ENCODE measurements around the gene CLCN6.
A peak's percentile ranks its signal among the peaks of the same experiment; 100 is the strongest.

CLCN6 gene

GRCh38 chr1:11855430-11855829 is 49.4 kb downstream of the CLCN6 start:
- no peak for DNase-seq (ENCODE audit: low spot score)

GRCh38 chr1:11856698-11857097 is 50.7 kb downstream of the CLCN6 start:
- no peak for DNase-seq (ENCODE audit: low spot score)

DNA sequence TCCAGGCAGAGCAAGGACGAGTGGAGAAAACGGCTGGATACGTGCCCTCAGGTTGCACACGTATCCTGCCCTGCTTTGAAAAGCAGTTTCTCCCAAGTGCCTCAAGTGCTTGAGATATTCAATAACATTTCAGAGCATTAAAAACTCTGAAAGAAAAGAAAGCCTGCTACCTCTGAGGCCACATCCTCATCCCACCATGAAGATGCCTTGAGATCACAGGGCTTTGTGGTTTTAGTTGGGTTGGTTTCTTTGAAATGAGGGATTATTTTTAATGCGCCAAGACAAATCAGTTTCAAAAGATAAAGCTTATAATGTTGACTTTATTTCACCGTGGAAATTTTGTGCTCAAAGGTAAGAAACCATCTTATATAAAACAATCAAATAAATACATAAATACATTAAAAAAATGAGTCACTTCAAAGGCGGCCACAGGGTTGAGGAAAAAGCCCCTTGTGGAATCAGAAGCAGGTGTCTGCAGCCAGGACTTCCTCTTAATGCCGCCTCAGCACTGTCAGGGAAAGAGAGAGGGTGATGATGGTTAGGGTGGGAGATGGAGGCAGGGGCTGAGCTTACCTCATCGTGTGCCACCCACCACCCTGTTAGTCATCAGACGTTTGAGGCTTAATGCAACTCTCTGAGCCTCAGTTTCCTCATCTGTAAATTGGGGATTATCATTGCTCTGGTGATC is 51.3 kb downstream of the CLCN6 start:
- no peak for DNase-seq (ENCODE audit: low spot score)

GRCh38 chr1:11858158-11858557 is 52.2 kb downstream of the CLCN6 start:
- no peak for DNase-seq (ENCODE audit: low spot score)

GRCh38 chr1:11858613-11858967 is 52.6 kb downstream of the CLCN6 start, which contains the start of gene NPPB:
NPPB (minus strand) TSS chr1:11858945; CDS start chr1:11858833, 112 bp downstream.
- DNase-seq (ENCODE audit: low spot score): no peak

- DNase-seq (ENCODE audit: low spot score): peak; percentile 78
These were observed 53.2 kb downstream of the CLCN6 start for GRCh38 chr1:11858968-11859871.

DNA sequence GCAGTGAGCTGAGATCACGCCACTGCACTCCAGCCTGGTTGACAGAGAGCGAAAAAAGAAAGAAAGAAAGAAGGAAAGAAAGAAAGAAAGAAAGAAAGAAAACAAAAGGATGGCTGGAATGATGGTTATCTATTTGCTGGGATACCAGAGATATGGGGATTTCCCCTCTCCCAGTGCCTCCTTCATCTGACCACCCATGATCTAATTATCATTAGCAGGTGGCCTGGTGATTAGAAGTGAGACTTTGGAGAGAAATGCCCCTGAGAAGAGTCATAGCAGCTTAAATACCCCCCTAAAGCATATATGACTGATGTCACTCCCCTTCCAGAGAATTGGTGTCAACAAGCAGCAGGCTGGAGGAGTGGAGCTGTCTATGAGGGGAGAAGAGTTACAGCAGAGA is 54.1 kb downstream of the CLCN6 start:
- no peak for DNase-seq (ENCODE audit: low spot score)

DNA sequence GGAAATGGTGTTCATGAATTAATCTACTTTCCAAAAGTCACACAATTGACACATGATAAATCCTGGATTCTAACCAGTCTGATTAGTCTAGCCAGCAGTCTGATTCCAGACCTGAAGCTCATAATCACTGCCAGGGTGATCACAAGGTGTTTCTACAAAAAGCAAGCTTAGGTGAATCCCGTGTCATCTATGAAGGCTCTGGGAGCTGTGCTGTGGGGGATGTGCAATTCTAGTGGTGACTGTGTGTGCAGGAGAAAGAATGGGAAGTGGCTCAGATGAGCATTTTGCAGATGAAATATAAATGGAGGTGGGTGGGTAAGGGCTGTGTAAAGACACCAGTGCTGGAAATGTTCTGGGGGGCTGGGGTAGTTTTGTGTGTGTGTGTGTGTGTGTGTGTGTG is 54.6 kb downstream of the CLCN6 start:
- DNase-seq (ENCODE audit: low spot score): no peak

GRCh38 chr1:11862890-11863289 is 56.9 kb downstream of the CLCN6 start:
- DNase-seq (ENCODE audit: low spot score): peak; percentile 27

DNA sequence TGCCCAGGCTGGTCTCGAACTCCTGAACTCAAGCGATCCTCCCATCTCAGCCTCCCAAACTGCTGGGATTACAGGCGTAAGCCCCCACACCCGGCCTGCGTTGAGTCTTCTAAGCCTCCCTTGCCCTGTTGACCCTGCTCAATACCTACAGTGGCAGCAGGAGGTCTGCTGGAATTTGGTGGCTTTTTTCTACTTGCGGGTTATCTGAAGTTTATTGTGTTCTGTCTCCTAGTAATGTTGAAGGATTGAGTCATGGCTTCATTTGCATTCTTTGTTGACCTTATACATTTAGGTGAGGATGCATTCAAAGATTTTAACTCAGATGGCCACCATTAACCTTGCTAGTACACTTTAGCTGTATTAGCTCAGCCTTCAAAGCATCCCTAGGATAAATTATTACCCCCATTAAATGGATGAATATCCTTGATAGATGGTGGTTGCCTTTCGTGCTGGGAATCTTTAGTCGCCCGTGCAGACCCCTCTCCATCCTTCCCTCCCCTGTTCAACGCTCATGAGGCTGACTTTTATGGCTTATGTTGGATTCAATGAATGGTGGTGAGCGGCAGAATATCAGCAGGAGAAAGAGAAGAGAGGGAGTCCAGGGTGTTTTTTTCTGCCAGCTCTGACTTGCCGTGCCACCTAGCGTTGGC is 62.5 kb downstream of the CLCN6 start:
- DNase-seq (ENCODE audit: low spot score): no peak

- DNase-seq (ENCODE audit: low spot score): no peak
These were observed 63.1 kb downstream of the CLCN6 start for GRCh38 chr1:11869104-11869503.

DNA sequence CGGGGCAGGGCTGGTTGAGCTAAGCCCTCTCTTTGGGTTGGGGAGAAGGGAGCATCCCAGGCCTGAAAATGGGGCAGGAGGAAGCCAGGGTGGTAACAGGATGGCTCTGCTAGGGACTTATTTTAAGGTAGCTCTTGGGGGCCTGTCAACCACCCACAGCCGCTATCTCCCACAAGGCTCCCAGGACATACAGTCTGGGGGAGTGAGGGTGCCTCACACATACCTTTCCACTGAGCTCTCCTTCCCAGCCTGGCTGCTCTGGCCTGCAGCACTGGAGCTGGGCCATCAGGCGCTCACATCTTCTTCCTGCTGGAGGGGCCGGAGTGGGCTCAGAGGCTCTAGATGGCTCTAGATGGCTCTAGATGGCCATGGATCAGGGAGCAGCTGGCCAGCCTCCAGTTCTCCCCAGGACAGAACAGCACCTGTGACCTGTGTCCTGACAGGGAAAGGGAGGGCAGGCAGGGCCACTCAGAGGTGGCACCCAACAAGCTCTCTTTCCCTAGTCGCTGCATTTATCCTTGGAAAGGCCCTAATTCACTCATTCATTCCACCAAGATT is 63.7 kb downstream of the CLCN6 start:
- no peak for DNase-seq (ENCODE audit: low spot score)

- DNase-seq (ENCODE audit: low spot score): no peak
These were observed 66.6 kb downstream of the CLCN6 start for GRCh38 chr1:11872545-11872944.

GRCh38 chr1:11873395-11874257 is 67.6 kb downstream of the CLCN6 start:
- no peak for DNase-seq (ENCODE audit: low spot score)

DNA sequence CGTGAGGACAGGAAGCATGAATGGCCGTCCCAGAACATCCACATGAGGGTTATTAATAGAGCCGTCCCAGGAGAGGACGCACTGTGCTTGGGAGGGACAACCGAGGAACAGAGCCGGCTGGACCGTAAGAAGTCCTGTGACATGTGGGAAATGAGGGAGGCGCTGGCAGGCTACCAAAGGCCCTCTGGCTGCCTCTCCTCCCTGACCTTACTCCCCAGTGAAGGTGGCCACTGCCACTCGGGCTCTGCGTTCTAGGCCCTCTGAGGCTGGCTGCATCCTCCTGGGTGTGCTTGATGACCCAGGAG is 68.2 kb downstream of the CLCN6 start:
- no peak for DNase-seq (ENCODE audit: low spot score)

DNA sequence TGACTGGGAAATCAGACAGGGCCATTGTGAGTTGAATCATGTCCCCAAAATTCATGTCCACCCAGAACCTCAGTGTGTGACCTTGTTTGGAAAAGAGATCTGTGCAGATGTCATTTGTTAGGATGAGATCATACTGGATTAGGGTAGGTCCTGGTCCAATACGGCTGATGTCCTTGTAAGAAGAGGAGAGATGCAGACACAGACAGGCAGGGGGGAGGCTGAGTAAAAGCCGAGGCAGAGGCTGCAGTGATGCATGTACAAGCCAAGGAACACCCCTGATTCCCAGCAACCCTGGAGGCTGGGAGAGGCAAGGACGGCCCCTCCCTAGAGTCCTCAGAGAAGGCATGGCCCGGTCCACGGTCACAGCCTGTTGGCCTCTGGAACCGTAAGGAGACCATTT is 68.6 kb downstream of the CLCN6 start:
- DNase-seq (ENCODE audit: low spot score): no peak

- DNase-seq (ENCODE audit: low spot score): no peak
These were observed 69.1 kb downstream of the CLCN6 start for GRCh38 chr1:11875094-11875493.

DNA sequence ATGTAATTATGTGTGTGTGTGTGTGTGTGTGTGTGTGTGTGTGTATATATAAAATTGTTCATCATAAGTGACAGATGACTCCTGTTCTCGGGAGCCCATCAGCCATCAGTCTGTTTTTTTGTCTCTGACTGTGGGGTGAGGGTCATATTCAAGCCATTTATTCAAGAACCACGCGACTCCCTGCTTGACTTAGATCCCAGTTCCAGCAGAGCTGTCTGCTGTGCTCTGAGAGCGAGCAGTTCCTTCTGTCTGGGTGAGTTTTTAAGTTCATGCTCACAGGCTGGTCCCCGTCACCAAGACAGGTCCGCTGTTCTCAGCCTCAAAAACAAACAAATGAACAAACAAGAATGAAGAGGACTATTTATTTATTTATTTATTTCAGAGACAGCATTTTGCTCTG is 71.1 kb downstream of the CLCN6 start:
- no peak for DNase-seq (ENCODE audit: low spot score)

- no peak for DNase-seq (ENCODE audit: low spot score)
These were observed 72.3 kb downstream of the CLCN6 start for GRCh38 chr1:11878081-11878890.

DNA sequence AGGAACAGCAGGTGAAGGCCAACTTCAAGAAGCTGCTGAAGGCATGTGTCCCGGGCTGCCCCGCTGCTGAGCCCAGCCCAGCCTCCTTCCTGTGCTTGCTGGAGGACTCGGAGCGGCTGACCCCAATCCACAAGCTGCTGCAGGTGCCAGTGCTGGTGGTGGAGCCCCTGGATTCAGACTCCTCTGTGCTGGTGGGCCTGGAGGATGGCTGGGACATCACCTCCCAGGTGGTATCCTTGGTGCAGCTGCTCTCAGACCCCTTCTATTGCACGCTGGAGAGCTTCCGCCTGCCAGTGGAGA is 72.8 kb downstream of the CLCN6 start:
- DNase-seq (ENCODE audit: low spot score): no peak
